MCF 10A (cell line): ENCODE measurements around the gene ABCC1. TPM values are rescaled to one million over a fixed set of nuclear protein-coding genes. Genes with fewer than 3 reads are reported as not detected.

Source experiments
- BruUV-seq: library from RNA; stranded (reverse); fragments of 400-500 nt; replicated peaks from 2 replicates; lab custom pipeline; 2021; lab: Mats Ljungman, UMichigan
- CTCF ChIA-PET: fragments of 300-600 bp; sonication (Branson Sonifier 250); formaldehyde crosslinking; extraction: SDS; loops from one replicate; lab custom pipeline; 2021; ENCODE audit warnings: antibody characterized with exemption, inconsistent platforms; lab: Yijun Ruan, JAX
- POLR2A ChIA-PET: fragments of 300-600, 350-650 bp; sonication (Branson Sonifier 250); formaldehyde crosslinking; extraction: SDS; loops from one replicate; lab custom pipeline; 2020; ENCODE audit warnings: antibody characterized with exemption, inconsistent platforms; lab: Yijun Ruan, JAX
- DNase-seq: peaks from one replicate; pipeline ENCODE4 v3.0.0-alpha.2; 2018; ENCODE audit not compliant: unreplicated experiment
- H3K27ac Mint-ChIP-seq: one replicate; pipeline ENCODE4 v1.8.0; 2022; ENCODE audit warnings: mild to moderate bottlenecking, low read depth, mixed read lengths; ENCODE audit not compliant: unreplicated experiment
- H3K27me3 Mint-ChIP-seq: one replicate; pipeline ENCODE4 v1.8.0; 2022; ENCODE audit warnings: mixed read lengths; ENCODE audit not compliant: insufficient read depth, unreplicated experiment
- H3K36me3 Mint-ChIP-seq: one replicate; pipeline ENCODE4 v1.8.0; 2022; ENCODE audit warnings: mild to moderate bottlenecking, moderate library complexity, mixed read lengths; ENCODE audit not compliant: insufficient read depth, unreplicated experiment
- H3K4me1 Mint-ChIP-seq: one replicate; pipeline ENCODE4 v1.8.0; 2022; ENCODE audit warnings: mixed read lengths; ENCODE audit not compliant: insufficient read depth, unreplicated experiment
- H3K4me3 Mint-ChIP-seq: one replicate; pipeline ENCODE4 v1.8.0; 2022; ENCODE audit warnings: mild to moderate bottlenecking, moderate library complexity, mixed read lengths; ENCODE audit not compliant: unreplicated experiment
- H3K9me3 Mint-ChIP-seq: one replicate; pipeline ENCODE4 v1.8.0; 2022; ENCODE audit warnings: mixed read lengths; ENCODE audit not compliant: unreplicated experiment
- CTCF ChIP-seq: fragments of 200-600 bp; IDR thresholded peaks from one replicate; pipeline ENCODE4 v1.8.0; 2022; ENCODE audit warnings: antibody characterized with exemption, mild to moderate bottlenecking; ENCODE audit not compliant: unreplicated experiment
- intact Hi-C: fragments of 100-400 bp; cut with micrococcal nuclease; formaldehyde crosslinking; loops from 2 replicates; pipeline ENCODE4 v1.14.1; 2022
- total RNA-seq: library from RNA; stranded (reverse); gene quantifications from 2 replicates; pipeline ENCODE4 v1.2.3, GENCODE V29; 2022

Gene ABCC1
- total RNA-seq, 1 experiment from 2014 or later = 72.5 TPM

DNA sequence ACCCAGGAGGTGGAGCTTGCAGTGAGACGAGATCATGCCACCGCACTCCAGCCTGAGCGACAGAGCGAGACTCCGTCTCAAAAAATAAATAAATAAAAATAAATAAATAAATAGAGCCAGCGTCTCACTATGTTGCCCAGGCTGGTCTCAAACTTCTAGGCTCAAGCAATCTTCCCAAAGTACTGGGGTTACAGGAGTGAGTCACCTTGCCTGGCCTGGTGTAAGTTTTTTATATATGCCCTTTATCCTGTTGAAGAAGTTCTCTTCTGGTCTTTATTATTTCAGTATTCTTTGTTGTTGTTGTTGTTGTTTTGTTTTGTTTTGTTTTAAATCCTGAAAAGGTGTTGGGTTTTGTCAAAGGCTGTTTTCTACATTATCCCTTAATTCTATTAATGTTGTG lies 30.1 kb upstream of the ABCC1 start:
- no TSS peak for BruUV-seq
- ChIA-PET CTCF (interaction anchor here (0.6 to 1.4 kb wide), 2 partner anchors 14 to 82 kb away, joined by 3 to 4 read pairs; no protein-coding TSS in a partner anchor), POLR2A (interaction anchor here (0.8 to 2.7 kb wide), 9 partner anchors 10 to 104 kb away, joined by 3 to 32 read pairs (median 5); partner anchors contain the start of gene CEP20)
- no peak for TF ChIP-seq CTCF
- no peak for DNase-seq
- intact Hi-C loops = no loop called here
- no peaks in the 10 kb centered on the region for H3K27me3 Mint-ChIP-seq
- no peaks in the 10 kb centered on the region for H3K36me3 Mint-ChIP-seq
- no peaks in the 10 kb centered on the region for H3K9me3 Mint-ChIP-seq
- peak overlapping the region; percentile 89 for H3K27ac Mint-ChIP-seq
- no peak overlapping the region for H3K4me3 Mint-ChIP-seq
- peaks cover 14% of the 10 kb centered on the region for H3K4me1 Mint-ChIP-seq

- no peaks in the 10 kb centered on the region for H3K9me3 Mint-ChIP-seq
- ChIA-PET POLR2A (no interaction called here), CTCF (no interaction called here)
- no peaks in the 10 kb centered on the region for H3K27me3 Mint-ChIP-seq
- H3K36me3 Mint-ChIP-seq = peaks cover 5% of the 10 kb centered on the region
- no peak overlapping the region for H3K4me3 Mint-ChIP-seq
- DNase-seq = no peak
- H3K4me1 Mint-ChIP-seq = peaks cover 16% of the 10 kb centered on the region
- no peak for TF ChIP-seq CTCF
- intact Hi-C loops = no loop called here
- no TSS peak for BruUV-seq
- no peak overlapping the region for H3K27ac Mint-ChIP-seq
These were observed 24.4 kb upstream of the ABCC1 start for GRCh38 chr16:15924996-15925395.

GRCh38 chr16:15925631-15926030 lies 23.8 kb upstream of the ABCC1 start:
- intact Hi-C loops = no loop called here
- no peak for TF ChIP-seq CTCF
- H3K27ac Mint-ChIP-seq = no peak overlapping the region
- no TSS peak for BruUV-seq
- H3K27me3 Mint-ChIP-seq = no peaks in the 10 kb centered on the region
- CTCF ChIA-PET = interaction anchor here (0.6 to 0.7 kb wide), 2 partner anchors 23 to 260 kb away, joined by 3 read pairs; no protein-coding TSS in a partner anchor
- peaks cover 5% of the 10 kb centered on the region for H3K36me3 Mint-ChIP-seq
- H3K9me3 Mint-ChIP-seq = no peaks in the 10 kb centered on the region
- H3K4me1 Mint-ChIP-seq = peaks cover 10% of the 10 kb centered on the region
- POLR2A ChIA-PET = interaction anchor here (0.6 kb wide), 2 partner anchors 12 to 37 kb away, joined by 3 read pairs; partner anchors contain the start of gene CEP20
- DNase-seq = no peak
- H3K4me3 Mint-ChIP-seq = no peak overlapping the region

DNA sequence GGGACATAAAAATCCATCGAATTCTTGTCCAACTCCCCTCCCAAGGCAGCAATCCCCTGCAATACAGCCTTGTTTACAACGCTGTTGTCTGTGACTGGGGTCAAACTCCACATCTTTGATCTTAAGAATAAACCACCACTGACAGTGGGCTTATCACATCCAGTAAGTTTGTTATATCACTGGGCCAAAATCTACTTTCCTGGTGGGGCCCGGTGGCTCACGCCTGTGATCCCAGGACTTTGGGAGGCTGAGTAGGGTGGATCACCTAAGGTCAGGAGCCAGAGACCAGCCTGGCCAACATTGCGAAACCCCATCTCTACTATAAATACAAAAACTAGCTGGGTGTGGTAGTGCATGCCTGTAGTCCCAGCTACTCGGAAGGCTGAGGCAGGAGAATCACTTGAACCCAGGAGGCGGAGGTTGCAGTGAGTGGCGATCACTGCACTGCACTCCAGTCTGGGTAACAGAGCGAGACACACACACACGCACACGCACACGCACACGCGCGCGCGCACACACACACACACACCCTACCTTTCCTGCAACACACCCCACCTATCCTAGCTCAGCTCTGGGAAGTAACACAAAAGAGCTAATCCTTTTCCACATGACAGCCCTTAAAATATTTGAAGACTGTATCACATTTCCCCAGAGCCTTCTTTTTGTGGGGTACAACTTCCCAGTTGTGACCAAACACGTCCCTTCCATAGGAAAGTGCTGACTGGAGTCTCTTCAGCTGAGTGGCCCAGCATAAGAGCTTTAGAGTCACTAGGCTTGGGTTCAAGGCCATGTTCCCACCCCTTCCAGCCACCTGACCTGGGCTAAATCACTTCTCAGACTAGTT lies 20.9 kb upstream of the ABCC1 start:
- Mint-ChIP-seq H3K4me1 (peaks cover 6% of the 10 kb centered on the region), H3K27me3 (no peaks in the 10 kb centered on the region), H3K27ac (peak overlapping the region; percentile 27), H3K4me3 (no peak overlapping the region), H3K36me3 (peaks cover 5% of the 10 kb centered on the region), H3K9me3 (no peaks in the 10 kb centered on the region)
- peak; percentile 38 for DNase-seq
- POLR2A ChIA-PET = interaction anchor here (1.4 to 2.0 kb wide), 3 partner anchors 8 to 28 kb away, joined by 4 to 8 read pairs (median 5); no protein-coding TSS in a partner anchor
- BruUV-seq = no TSS peak
- CTCF ChIA-PET = no interaction called here
- intact Hi-C loops = no loop called here
- no peak for TF ChIP-seq CTCF
